Psoas muscle (tissue), 8 donors: ENCODE results near the gene ESRP2. TPM values are rescaled to one million over a fixed set of nuclear protein-coding genes. Genes with fewer than 3 reads are reported as not detected.

Experiments used
- ATAC-seq, 4 donors: fragments of 200-7000 bp; cut with Tn5 transposase; one replicate each; pipeline ENCODE4 v1.9.1; 2020; ENCODE audit warnings: moderate library complexity in 3 of 4, mild to moderate bottlenecking in 2 of 4
- DNase-seq, 2 donors: peaks; one replicate each; pipeline ENCODE4 v3.0.0-alpha.2; 2020
- H3K27ac ChIP-seq: fragments of 200-600 bp; one replicate; pipeline ENCODE4 v1.8.0; 2022
- H3K27me3 ChIP-seq, 3 donors: fragments of 200-600 bp in 1 of 3; one replicate each; pipeline versions ENCODE4 v1.6.1 to v1.8.0; 2013 to 2022; ENCODE audit warnings: low read length in 2 of 3, mild to moderate bottlenecking in 2 of 3, moderate library complexity in 1 of 3; ENCODE audit not compliant: insufficient read depth in 3 of 3
- H3K36me3 ChIP-seq, 2 donors: fragments of 200-600 bp in 1 of 2; one replicate each; pipeline versions ENCODE4 v1.6.1 to v1.8.0; 2013 to 2022; ENCODE audit warnings: low read depth in 1 of 2, mild to moderate bottlenecking in 1 of 2, moderate library complexity in 1 of 2; ENCODE audit not compliant: insufficient read depth in 1 of 2
- H3K4me1 ChIP-seq: fragments of 200-600 bp; one replicate; pipeline ENCODE4 v1.8.0; 2022
- H3K4me3 ChIP-seq: fragments of 200-600 bp; one replicate; pipeline ENCODE4 v1.8.0; 2022; ENCODE audit warnings: mild to moderate bottlenecking
- H3K9me3 ChIP-seq: fragments of 200-600 bp; one replicate; pipeline ENCODE4 v1.8.0; 2022
- CTCF ChIP-seq: fragments of 200-600 bp; IDR thresholded peaks from one replicate; pipeline ENCODE4 v1.8.0; 2022; ENCODE audit warnings: antibody characterized with exemption
- WGBS, 3 donors: extraction: QIAGEN DNeasy Blood & Tissue Kit; methylation state at CpG; one replicate each; pipeline versions ENCODE4 v1.1.6 to v1.1.7; 2013; 5-methylcytosine and 5-hydroxymethylcytosine counted together
- intact Hi-C, 2 donors: fragments of 100-400 bp; cut with DNase I; formaldehyde crosslinking; loops; one replicate each; pipeline versions ENCODE4 v1.11.0 to v1.14.2; 2022
- polyA plus RNA-seq, 3 donors: library from polyadenylated mRNA; stranded (reverse); fragments of 200-250 nt; gene quantifications; one replicate each; pipeline ENCODE4 v1.2.3, GENCODE V29; 2013
- total RNA-seq, 4 donors: library from RNA; stranded (reverse); fragmentation: NEBNext Ultra II Directional in 2 of 4; extraction: Animal tissue kit (Norgen Biotek cat#: 25700) in 2 of 4; gene quantifications; one replicate each; pipeline versions ENCODE4 v1.2.1 to v1.2.4, GENCODE V29; 2021 to 2023
- donor health status: healthy with polysubstance abuse.
- donor health status: DM: no; HTN: no; CAD: no; lungs with moderate emphysema.
- donor health status: Bipolar disorder and iron deficiency.
- donor health status: healthy.
- donor health status: DM: yes; HTN: yes; CAD: no.
- donor health status: DM: no; HTN: no; CAD: no.
- donor health status: DM: no; HTN: no; CAD: no.
- donor health status: DM: yes; HTN: yes; CAD: no.

ESRP2 gene
- total and polyA plus RNA-seq, 7 donors: 0.03 to 0.08 (median 0.05) TPM; not detected in 4

DNA sequence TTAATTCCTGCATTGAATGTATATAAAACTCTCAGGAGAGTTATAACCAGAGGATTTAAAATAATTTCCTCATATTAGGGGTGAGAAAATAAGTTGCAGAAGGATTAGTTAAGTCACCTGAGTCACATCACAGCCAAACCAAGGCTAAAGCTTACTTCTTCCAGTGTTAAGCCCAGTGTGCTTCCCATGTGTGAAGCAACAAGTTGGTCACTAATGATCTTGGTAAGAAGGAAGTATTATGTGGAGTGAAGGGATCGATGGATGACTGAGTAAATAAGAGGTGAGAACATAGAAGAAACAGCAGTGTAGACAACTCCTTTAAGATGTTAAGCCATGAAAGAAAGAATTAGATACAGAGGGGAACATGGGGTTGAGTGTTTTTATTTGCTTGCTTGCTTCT, 20.6 kb downstream of the ESRP2 start:
- Histone ChIP-seq H3K27me3 (no peaks in the 10 kb centered on the region), H3K4me1 (peaks cover 6% of the 10 kb centered on the region), H3K36me3 (peaks cover 2 to 16% of the 10 kb centered on the region in 2 donors), H3K27ac (no peak overlapping the region), H3K9me3 (no peaks in the 10 kb centered on the region), H3K4me3 (no peak overlapping the region)
- DNase-seq (no peak), ATAC-seq (no peak)
- 93 to 94% (median 94%) methylated on average over 1 of the region's 1 CpG for WGBS, 3 donors
- intact Hi-C loops: no loop called here
- no peak for TF ChIP-seq CTCF

- Histone ChIP-seq H3K9me3 (no peaks in the 10 kb centered on the region), H3K4me1 (peaks cover 6% of the 10 kb centered on the region), H3K4me3 (no peak overlapping the region), H3K27me3 (no peaks in the 10 kb centered on the region), H3K36me3 (peaks cover under 1 to 16% of the 10 kb centered on the region in 2 donors), H3K27ac (no peak overlapping the region)
- intact Hi-C loops: no loop called here
- TF ChIP-seq CTCF: no peak
- ATAC-seq: peak in 3 of 4 donors; percentile 40 to 64 (median 58)
- no peak for DNase-seq
- WGBS, 3 donors: 41 to 62% (median 41%) methylated on average over 3 of the region's 3 CpGs
These were observed 21.2 kb downstream of the ESRP2 start for GRCh38 chr16:68214726-68215125.

- Histone ChIP-seq H3K27ac (no peak overlapping the region), H3K4me3 (no peak overlapping the region), H3K27me3 (no peaks in the 10 kb centered on the region), H3K36me3 (no peaks in the 10 kb centered on the region), H3K4me1 (peaks cover 26% of the 10 kb centered on the region), H3K9me3 (no peaks in the 10 kb centered on the region)
- DNase-seq: no peak
- no peak for ATAC-seq
- no peak for TF ChIP-seq CTCF
- intact Hi-C loops: no loop called here
- WGBS, 3 donors: 88 to 94% (median 89%) methylated on average over 2 of the region's 2 CpGs
These were observed 29.7 kb downstream of the ESRP2 start for GRCh38 chr16:68206245-68206644.

GRCh38 chr16:68202091-68202519, 33.8 kb downstream of the ESRP2 start:
- H3K27ac ChIP-seq: peak overlapping the region; percentile 79
- peak; percentile 95 to 96 (median 96) for ATAC-seq
- intact Hi-C loops: no loop called here

More at GRCh38 chr16:68202091-68202519, 33.8 kb downstream of the ESRP2 start:
- no peak for TF ChIP-seq CTCF
- Histone ChIP-seq H3K36me3 (no peaks in the 10 kb centered on the region), H3K9me3 (no peaks in the 10 kb centered on the region), H3K4me1 (peaks cover 44% of the 10 kb centered on the region), H3K4me3 (no peak overlapping the region), H3K27me3 (no peaks in the 10 kb centered on the region)
- DNase-seq: peak; percentile 23 to 54
